HEK293 (cell line): Measurements from ENCODE around the gene TMEM88.

Source experiments
- GLI4 ChIP-seq: fragments of 450-650 bp; formaldehyde crosslinking; IDR thresholded peaks from 2 replicates; pipeline ENCODE4 v1.5.1; 2016; ENCODE audit warnings: missing biosample characterization, missing genetic modification characterization
- HOXA7 ChIP-seq: sonication (generic); formaldehyde crosslinking; IDR thresholded peaks from 2 replicates; pipeline ENCODE4 v1.8.1; 2022; ENCODE audit warnings: missing genetic modification reagents, borderline replicate concordance
- PBX3 ChIP-seq: sonication (generic); formaldehyde crosslinking; IDR thresholded peaks from 2 replicates; pipeline ENCODE4 v1.8.1; 2022; ENCODE audit warnings: mild to moderate bottlenecking, moderate library complexity, missing genetic modification reagents
- PRDM1 ChIP-seq: fragments of 450-650 bp; formaldehyde crosslinking; IDR thresholded peaks from 2 replicates; pipeline ENCODE4; 2016; ENCODE audit warnings: missing biosample characterization, missing genetic modification characterization
- ZNF112 ChIP-seq: fragments of 450-650 bp; formaldehyde crosslinking; IDR thresholded peaks from 2 replicates; pipeline ENCODE4 v1.5.0; 2017; ENCODE audit warnings: missing biosample characterization, missing genetic modification characterization
- ZNF132 ChIP-seq: fragments of 450-650 bp; formaldehyde crosslinking; IDR thresholded peaks from 2 replicates; pipeline ENCODE4 v1.5.1; 2017; ENCODE audit warnings: missing biosample characterization, missing genetic modification characterization, borderline replicate concordance
- ZNF133 ChIP-seq: fragments of 450-650 bp; formaldehyde crosslinking; IDR thresholded peaks from 2 replicates; pipeline ENCODE4 v1.5.1; 2016; ENCODE audit warnings: missing biosample characterization, missing genetic modification characterization
- ZNF140 ChIP-seq: fragments of 450-650 bp; formaldehyde crosslinking; IDR thresholded peaks from 2 replicates; pipeline ENCODE4 v1.5.1; 2016; ENCODE audit warnings: missing biosample characterization, missing genetic modification characterization
- ZNF221 ChIP-seq: fragments of 450-650 bp; formaldehyde crosslinking; IDR thresholded peaks from 2 replicates; pipeline ENCODE4 v1.5.1; 2017; ENCODE audit warnings: missing biosample characterization, missing genetic modification characterization, borderline replicate concordance
- ZNF24 ChIP-seq: fragments of 450-650 bp; formaldehyde crosslinking; IDR thresholded peaks from 2 replicates; pipeline ENCODE4 v1.5.1; 2016; ENCODE audit warnings: missing biosample characterization, missing genetic modification characterization
- ZNF324 ChIP-seq: fragments of 450-650 bp; formaldehyde crosslinking; IDR thresholded peaks from 2 replicates; pipeline ENCODE4 v1.5.1; 2016; ENCODE audit warnings: missing biosample characterization, missing genetic modification characterization
- ZNF391 ChIP-seq: fragments of 450-650 bp; formaldehyde crosslinking; IDR thresholded peaks from 2 replicates; pipeline ENCODE4 v1.5.1; 2016; ENCODE audit warnings: low read depth, missing biosample characterization, missing genetic modification characterization, borderline replicate concordance
- ZNF510 ChIP-seq: fragments of 450-650 bp; formaldehyde crosslinking; IDR thresholded peaks from 2 replicates; pipeline ENCODE4 v1.5.1; 2018; ENCODE audit warnings: mild to moderate bottlenecking, missing genetic modification characterization, missing biosample characterization; ENCODE audit not compliant: insufficient replicate concordance
- ZNF514 ChIP-seq: fragments of 450-650 bp; formaldehyde crosslinking; IDR thresholded peaks from 2 replicates; pipeline ENCODE4 v1.5.1; 2016; ENCODE audit warnings: missing biosample characterization, missing genetic modification characterization
- ZNF549 ChIP-seq: fragments of 450-650 bp; IDR thresholded peaks from 2 replicates; pipeline ENCODE4 v1.5.1; 2018; ENCODE audit warnings: missing biosample characterization, missing genetic modification characterization, mild to moderate bottlenecking, inconsistent platforms, moderate library complexity
- ZNF610 ChIP-seq: fragments of 450-650 bp; formaldehyde crosslinking; IDR thresholded peaks from 2 replicates; pipeline ENCODE4 v1.5.1; 2016; ENCODE audit warnings: missing biosample characterization, missing genetic modification characterization, borderline replicate concordance
- ZNF654 ChIP-seq: fragments of 450-650 bp; formaldehyde crosslinking; IDR thresholded peaks from 2 replicates; pipeline ENCODE4 v1.5.1; 2016; ENCODE audit warnings: low read depth, missing biosample characterization, missing genetic modification characterization
- ZNF658 ChIP-seq: fragments of 450-650 bp; formaldehyde crosslinking; IDR thresholded peaks from 2 replicates; pipeline ENCODE4; 2016; ENCODE audit warnings: missing biosample characterization, missing genetic modification characterization
- ZNF660 ChIP-seq: fragments of 450-650 bp; IDR thresholded peaks from 2 replicates; pipeline ENCODE4 v1.5.1; 2018; ENCODE audit warnings: missing biosample characterization, mild to moderate bottlenecking, missing genetic modification characterization
- ZNF707 ChIP-seq: fragments of 450-650 bp; formaldehyde crosslinking; IDR thresholded peaks from 2 replicates; pipeline ENCODE4 v1.5.1; 2016; ENCODE audit warnings: missing biosample characterization, missing genetic modification characterization
- ZXDB ChIP-seq: fragments of 450-650 bp; formaldehyde crosslinking; IDR thresholded peaks from 2 replicates; pipeline ENCODE4 v1.5.1; 2016; ENCODE audit warnings: missing biosample characterization, missing genetic modification characterization
- TF ChIP-seq, protein P1 (sequence below): IDR thresholded peaks from 2 replicates; pipeline ENCODE4 v1.6.1; 2011; ENCODE audit warnings: mild to moderate bottlenecking, low read depth, low read length, borderline replicate concordance
- TF ChIP-seq, protein P2 (sequence below): fragments of 450-650 bp; formaldehyde crosslinking; IDR thresholded peaks from 2 replicates; pipeline ENCODE4 v1.5.1; 2016; ENCODE audit warnings: missing biosample characterization, missing genetic modification characterization
- TF ChIP-seq, protein P3 (sequence below): fragments of 450-650 bp; formaldehyde crosslinking; IDR thresholded peaks from 2 replicates; pipeline ENCODE4 v1.5.1; 2016; ENCODE audit warnings: missing biosample characterization, missing genetic modification characterization
- TF ChIP-seq, protein P4 (sequence below): fragments of 450-650 bp; formaldehyde crosslinking; IDR thresholded peaks from 2 replicates; pipeline ENCODE4 v1.5.1; 2016; ENCODE audit warnings: missing biosample characterization, missing genetic modification characterization, low read depth
- TF ChIP-seq, protein P5 (sequence below): fragments of 450-650 bp; formaldehyde crosslinking; IDR thresholded peaks from 2 replicates; pipeline ENCODE4 v1.5.1; 2016; ENCODE audit warnings: missing biosample characterization, missing genetic modification characterization, low read depth
- TF ChIP-seq, protein P6 (sequence below): fragments of 450-650 bp; formaldehyde crosslinking; IDR thresholded peaks from 2 replicates; pipeline ENCODE4 v1.5.1; 2016; ENCODE audit warnings: missing biosample characterization, missing genetic modification characterization

Gene TMEM88

GRCh38 chr17:7886227-7887037 is 31.6 kb downstream of the TMEM88 start (continued):
- TF ChIP-seq GLI4 (tag by site-specific recombination) = no peak
- TF ChIP-seq, protein P1, sequence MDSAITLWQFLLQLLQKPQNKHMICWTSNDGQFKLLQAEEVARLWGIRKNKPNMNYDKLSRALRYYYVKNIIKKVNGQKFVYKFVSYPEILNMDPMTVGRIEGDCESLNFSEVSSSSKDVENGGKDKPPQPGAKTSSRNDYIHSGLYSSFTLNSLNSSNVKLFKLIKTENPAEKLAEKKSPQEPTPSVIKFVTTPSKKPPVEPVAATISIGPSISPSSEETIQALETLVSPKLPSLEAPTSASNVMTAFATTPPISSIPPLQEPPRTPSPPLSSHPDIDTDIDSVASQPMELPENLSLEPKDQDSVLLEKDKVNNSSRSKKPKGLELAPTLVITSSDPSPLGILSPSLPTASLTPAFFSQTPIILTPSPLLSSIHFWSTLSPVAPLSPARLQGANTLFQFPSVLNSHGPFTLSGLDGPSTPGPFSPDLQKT = no peak
- TF ChIP-seq, protein P2, sequence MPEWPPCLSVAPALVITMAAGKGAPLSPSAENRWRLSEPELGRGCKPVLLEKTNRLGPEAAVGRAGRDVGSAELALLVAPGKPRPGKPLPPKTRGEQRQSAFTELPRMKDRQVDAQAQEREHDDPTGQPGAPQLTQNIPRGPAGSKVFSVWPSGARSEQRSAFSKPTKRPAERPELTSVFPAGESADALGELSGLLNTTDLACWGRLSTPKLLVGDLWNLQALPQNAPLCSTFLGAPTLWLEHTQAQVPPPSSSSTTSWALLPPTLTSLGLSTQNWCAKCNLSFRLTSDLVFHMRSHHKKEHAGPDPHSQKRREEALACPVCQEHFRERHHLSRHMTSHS (tag by site-specific recombination) = no peak
- no peak for TF ChIP-seq ZNF549
- no peak for TF ChIP-seq PBX3 (CRISPR knock-in tag)
- no peak for TF ChIP-seq ZNF391 (tag by site-specific recombination)
- TF ChIP-seq, protein P3, sequence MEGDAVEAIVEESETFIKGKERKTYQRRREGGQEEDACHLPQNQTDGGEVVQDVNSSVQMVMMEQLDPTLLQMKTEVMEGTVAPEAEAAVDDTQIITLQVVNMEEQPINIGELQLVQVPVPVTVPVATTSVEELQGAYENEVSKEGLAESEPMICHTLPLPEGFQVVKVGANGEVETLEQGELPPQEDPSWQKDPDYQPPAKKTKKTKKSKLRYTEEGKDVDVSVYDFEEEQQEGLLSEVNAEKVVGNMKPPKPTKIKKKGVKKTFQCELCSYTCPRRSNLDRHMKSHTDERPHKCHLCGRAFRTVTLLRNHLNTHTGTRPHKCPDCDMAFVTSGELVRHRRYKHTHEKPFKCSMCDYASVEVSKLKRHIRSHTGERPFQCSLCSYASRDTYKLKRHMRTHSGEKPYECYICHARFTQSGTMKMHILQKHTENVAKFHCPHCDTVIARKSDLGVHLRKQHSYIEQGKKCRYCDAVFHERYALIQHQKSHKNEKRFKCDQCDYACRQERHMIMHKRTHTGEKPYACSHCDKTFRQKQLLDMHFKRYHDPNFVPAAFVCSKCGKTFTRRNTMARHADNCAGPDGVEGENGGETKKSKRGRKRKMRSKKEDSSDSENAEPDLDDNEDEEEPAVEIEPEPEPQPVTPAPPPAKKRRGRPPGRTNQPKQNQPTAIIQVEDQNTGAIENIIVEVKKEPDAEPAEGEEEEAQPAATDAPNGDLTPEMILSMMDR (tag by site-specific recombination) = peak; percentile 62
- no peak for TF ChIP-seq ZNF610 (tag by site-specific recombination)
- no peak for TF ChIP-seq ZNF707 (tag by site-specific recombination)
- TF ChIP-seq ZNF132 (tag by site-specific recombination) = no peak
- no peak for TF ChIP-seq ZNF654 (tag by site-specific recombination)
- no peak for TF ChIP-seq ZNF660 (tag by site-specific recombination)
- TF ChIP-seq, protein P4, sequence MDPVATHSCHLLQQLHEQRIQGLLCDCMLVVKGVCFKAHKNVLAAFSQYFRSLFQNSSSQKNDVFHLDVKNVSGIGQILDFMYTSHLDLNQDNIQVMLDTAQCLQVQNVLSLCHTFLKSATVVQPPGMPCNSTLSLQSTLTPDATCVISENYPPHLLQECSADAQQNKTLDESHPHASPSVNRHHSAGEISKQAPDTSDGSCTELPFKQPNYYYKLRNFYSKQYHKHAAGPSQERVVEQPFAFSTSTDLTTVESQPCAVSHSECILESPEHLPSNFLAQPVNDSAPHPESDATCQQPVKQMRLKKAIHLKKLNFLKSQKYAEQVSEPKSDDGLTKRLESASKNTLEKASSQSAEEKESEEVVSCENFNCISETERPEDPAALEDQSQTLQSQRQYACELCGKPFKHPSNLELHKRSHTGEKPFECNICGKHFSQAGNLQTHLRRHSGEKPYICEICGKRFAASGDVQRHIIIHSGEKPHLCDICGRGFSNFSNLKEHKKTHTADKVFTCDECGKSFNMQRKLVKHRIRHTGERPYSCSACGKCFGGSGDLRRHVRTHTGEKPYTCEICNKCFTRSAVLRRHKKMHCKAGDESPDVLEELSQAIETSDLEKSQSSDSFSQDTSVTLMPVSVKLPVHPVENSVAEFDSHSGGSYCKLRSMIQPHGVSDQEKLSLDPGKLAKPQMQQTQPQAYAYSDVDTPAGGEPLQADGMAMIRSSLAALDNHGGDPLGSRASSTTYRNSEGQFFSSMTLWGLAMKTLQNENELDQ (tag by site-specific recombination) = no peak
- no peak for TF ChIP-seq HOXA7 (CRISPR knock-in tag)
- TF ChIP-seq ZNF514 (tag by site-specific recombination) = no peak
- TF ChIP-seq ZNF324 (tag by site-specific recombination) = no peak
- no peak for TF ChIP-seq ZXDB
- TF ChIP-seq, protein P5, sequence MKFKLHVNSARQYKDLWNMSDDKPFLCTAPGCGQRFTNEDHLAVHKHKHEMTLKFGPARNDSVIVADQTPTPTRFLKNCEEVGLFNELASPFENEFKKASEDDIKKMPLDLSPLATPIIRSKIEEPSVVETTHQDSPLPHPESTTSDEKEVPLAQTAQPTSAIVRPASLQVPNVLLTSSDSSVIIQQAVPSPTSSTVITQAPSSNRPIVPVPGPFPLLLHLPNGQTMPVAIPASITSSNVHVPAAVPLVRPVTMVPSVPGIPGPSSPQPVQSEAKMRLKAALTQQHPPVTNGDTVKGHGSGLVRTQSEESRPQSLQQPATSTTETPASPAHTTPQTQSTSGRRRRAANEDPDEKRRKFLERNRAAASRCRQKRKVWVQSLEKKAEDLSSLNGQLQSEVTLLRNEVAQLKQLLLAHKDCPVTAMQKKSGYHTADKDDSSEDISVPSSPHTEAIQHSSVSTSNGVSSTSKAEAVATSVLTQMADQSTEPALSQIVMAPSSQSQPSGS (tag by site-specific recombination) = no peak
- TF ChIP-seq PRDM1 (tag by site-specific recombination) = no peak
- no peak for TF ChIP-seq ZNF221 (tag by site-specific recombination)
- TF ChIP-seq, protein P6, sequence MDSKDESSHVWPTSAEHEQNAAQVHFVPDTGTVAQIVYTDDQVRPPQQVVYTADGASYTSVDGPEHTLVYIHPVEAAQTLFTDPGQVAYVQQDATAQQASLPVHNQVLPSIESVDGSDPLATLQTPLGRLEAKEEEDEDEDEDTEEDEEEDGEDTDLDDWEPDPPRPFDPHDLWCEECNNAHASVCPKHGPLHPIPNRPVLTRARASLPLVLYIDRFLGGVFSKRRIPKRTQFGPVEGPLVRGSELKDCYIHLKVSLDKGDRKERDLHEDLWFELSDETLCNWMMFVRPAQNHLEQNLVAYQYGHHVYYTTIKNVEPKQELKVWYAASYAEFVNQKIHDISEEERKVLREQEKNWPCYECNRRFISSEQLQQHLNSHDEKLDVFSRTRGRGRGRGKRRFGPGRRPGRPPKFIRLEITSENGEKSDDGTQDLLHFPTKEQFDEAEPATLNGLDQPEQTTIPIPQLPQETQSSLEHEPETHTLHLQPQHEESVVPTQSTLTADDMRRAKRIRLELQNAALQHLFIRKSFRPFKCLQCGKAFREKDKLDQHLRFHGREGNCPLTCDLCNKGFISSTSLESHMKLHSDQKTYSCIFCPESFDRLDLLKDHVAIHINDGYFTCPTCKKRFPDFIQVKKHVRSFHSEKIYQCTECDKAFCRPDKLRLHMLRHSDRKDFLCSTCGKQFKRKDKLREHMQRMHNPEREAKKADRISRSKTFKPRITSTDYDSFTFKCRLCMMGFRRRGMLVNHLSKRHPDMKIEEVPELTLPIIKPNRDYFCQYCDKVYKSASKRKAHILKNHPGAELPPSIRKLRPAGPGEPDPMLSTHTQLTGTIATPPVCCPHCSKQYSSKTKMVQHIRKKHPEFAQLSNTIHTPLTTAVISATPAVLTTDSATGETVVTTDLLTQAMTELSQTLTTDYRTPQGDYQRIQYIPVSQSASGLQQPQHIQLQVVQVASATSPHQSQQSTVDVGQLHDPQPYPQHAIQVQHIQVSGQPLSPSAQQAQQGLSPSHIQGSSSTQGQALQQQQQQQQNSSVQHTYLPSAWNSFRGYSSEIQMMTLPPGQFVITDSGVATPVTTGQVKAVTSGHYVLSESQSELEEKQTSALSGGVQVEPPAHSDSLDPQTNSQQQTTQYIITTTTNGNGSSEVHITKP (tag by site-specific recombination) = peak; percentile 95
- no peak for TF ChIP-seq ZNF112
- TF ChIP-seq ZNF510 (tag by site-specific recombination) = no peak
- TF ChIP-seq ZNF133 (tag by site-specific recombination) = no peak
- TF ChIP-seq ZNF658 = no peak
- no peak; the same call in 1 of the 2 replicates for TF ChIP-seq ZNF24 (tag by site-specific recombination)
- no peak for TF ChIP-seq ZNF140 (tag by site-specific recombination)
